Measurements from ENCODE around the gene PILRB.
A peak's percentile ranks its signal among the peaks of the same experiment; 100 is the strongest.
"Not testable (repeated sequence)": the region's sequence is repeated elsewhere in the genome, so short reads cannot be mapped to it uniquely, and the experiment has no call there.

PILRB gene

DNA sequence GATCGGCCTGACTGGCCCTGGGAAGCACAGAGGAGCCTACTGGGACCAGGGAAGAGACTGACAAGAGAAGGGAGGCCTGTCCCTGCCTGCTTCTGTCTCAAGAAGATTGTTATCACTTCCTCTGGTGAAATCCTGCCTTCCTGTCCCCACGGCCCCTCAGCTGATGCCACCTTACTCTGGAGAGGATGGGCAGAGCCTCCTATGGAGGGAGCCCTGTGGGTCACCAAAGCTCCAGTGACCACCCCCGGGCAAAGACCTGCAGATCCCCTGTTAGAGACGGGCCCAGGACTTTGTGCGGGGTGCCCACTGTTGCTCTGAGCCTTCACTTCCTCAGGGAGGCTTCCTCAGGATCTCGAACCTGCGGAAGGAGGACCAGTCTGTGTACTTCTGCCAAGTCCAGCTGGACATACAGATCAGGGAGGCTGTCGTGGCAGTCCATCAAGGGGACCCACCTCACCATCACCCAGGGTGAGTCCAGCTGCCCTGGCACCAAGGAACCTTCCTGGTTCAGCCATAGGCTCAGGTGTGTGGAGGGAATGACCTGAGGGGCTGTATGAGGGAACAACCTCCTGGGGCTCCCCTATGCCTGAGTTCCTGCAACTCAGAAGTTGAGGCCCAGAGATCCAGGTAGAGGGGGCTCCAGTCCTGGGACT lies 1.4 kb upstream of the PILRB start:
- DNase-seq (ENCODE audit: low read depth) = no peak

DNA sequence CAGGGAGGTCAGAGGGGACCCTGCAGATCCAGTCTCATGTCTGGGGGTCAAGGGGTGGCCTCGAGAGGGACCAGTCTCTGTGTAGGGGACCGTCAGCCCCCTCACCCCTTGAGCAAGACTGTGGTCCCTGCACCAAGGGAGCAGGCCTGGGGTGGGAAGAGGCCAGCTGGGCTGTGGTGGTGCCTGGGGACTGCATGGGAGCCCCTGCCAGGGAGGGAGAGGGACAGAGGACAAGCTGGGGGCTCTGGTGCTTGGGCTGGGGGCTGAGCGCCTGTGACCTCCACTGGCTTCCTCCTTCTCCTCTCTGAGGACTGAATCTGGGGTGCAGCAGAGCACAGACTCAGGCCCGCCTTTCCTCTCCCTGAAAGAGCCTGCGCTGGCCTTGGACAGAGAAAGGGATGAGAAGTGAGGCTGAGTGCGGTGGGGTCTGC lies 771 bp upstream of the PILRB start:
- no peak for DNase-seq (ENCODE audit: low read depth)

DNA sequence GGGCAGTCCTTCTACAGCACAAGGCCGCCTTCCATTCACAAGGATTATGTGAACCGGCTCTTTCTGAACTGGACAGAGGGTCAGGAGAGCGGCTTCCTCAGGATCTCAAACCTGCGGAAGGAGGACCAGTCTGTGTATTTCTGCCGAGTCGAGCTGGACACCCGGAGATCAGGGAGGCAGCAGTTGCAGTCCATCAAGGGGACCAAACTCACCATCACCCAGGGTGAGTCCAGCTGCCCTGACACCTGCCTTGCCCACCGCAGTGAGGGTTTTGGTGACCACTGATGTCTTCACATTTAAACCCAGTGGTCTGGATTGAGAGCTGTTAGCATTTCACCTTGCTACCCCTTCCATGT lies 918 bp downstream of the PILRB start:
- DNase-seq (ENCODE audit: low read depth) = no peak

DNA sequence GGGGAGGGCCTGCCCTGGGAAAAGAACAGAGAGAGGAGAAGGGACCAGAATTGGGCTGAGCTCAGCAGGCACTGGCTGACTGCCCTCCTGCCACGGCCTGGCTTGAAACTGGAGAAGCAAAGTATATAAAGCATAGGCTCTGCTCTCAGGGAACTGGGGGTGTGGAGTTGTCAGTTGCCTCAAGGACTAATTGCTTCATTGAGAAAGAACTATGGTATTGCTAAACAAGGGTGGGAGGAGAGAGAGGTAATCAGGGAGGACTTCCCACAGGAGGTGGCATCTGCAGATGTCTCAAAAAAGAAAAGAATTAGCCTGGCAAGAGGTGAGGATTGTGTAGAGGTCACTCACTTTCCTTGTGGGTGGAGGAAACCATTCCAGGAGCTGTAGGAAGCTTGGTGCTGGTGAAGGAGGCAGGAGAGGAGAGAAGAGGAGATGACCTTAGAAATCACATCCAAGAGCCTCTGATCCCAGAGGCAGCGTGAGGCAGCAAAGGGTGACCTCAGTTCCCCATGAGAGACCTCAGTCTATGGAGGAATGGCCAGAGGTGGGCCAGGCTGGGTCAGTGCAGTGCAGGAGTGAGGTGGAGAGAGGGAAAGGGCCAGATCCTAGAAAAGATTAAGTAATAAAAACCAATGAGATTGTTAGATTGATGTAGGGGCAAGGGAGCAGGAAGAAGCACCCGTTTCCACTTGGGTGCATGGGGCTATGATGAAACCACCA lies 2.4 kb downstream of the PILRB start:
- DNase-seq (ENCODE audit: low read depth) = no peak

DNA sequence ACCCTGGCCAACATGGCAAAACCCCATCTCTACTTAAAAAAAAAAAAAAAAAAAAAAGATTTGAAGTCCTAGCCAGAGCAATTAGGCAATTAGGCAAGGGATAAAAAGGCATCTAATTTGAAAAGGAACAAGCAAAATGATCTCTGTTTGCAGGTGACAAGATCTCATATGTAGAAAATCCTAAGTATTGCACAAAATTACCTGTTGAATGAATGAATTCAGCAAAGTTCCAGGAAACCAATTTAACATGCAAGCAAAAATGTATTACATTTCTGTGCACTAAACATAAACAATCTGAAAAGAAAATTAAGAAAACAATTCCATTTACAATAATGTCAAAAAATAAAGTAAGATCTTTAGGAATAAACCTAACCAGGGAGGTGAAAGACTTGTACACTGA lies 5.2 kb downstream of the PILRB start:
- DNase-seq (ENCODE audit: low read depth) = no peak

DNA sequence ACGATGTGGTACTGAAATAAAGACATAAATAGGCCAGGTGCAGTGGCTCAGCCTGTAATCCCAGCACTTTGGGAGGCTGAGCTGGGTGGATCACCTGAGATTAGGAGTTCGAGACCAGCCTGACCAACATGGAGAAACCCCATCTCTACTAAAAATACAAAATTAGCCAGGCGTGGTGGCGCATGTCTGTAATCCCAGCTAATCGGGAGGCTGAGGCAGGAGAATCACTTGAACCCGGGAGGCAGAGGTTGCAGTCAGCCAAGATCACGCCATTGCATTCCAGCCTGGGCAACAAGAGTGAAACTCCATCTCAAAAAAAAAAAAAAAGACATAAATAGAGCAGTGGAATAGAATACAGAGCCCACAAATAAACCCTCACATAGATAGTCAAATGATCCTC lies 5.9 kb downstream of the PILRB start:
- DNase-seq (ENCODE audit: low read depth) = not testable (repeated sequence)

DNA sequence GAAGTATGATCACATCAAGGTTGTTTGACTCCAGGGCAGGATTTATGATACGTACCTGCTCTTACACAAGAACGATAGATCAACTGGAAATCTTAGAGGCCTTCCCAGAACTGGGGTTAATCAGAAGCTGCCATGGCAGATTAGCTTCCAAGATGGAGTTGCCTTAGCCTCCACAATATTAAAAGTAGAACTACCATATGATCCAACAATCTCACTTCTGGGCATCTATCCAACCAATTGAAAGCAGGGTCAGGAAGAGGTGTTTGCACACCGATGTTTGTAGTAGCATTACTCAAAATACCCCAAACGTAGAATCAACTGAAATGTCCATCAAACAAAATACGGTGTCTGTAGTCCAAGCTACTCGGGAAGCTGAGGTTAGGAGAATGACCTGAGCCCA lies 6.6 kb downstream of the PILRB start:
- no peak for DNase-seq (ENCODE audit: low read depth)

DNA sequence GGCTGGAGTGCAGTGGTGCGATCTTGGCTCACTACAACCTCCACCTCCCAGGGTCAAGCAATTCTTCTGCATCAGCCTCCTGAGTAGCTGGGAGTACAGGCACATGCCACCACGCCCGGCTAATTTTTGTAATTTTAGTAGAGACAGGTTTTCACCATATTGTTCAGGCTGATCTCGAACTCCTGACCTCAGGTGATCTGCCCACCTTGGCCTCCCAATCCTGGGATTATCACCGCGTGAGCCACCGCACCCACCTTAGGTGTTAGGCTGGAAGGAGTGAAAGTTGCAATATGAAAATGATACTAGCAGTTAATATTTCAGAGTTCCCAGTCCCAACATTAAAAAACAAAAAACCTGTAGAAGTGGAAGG lies 8.1 kb downstream of the PILRB start:
- DNase-seq (ENCODE audit: low read depth) = not testable (repeated sequence)

DNA sequence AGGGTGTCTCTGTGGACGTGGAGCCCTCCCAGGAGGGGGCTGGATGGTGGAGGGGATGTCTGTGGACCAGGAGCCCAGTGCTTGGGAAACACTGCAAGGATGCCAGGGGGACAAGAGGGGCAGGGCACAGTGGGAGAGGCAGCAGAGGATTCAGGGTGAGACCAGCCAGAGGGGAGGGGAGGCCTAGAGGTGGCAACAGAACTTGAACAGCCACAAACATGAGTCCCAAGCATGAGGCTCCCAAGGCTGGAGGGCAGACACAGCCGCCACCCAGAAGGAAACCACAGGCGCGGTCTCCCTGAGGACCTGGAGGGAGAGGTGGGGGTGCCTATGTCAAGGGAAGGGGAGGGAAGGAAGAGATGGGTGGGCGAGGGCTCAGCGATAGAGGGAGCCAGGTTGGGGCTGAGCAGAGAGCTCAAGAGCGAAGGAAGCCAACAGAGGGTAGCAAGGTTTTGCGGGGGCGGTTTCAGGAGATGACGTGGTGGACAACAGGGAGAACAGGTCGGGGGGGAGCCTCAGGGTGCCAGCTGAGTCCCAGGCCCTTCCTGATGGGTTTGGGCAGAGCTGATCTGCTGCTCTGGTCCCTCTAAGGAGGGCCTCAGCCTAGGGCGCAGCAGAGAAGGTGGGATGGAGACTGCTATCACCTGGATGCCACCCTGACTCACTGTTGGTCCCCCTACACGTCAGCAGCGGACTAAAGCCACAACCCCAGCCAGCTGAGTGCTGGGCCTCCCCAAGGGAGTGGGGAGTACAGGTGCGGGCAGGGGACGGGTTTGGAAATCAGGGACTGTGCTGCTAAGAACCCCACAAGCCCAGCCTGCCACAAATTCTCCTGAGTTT lies 8.7 kb downstream of the PILRB start:
- no peak for DNase-seq (ENCODE audit: low read depth)

DNA sequence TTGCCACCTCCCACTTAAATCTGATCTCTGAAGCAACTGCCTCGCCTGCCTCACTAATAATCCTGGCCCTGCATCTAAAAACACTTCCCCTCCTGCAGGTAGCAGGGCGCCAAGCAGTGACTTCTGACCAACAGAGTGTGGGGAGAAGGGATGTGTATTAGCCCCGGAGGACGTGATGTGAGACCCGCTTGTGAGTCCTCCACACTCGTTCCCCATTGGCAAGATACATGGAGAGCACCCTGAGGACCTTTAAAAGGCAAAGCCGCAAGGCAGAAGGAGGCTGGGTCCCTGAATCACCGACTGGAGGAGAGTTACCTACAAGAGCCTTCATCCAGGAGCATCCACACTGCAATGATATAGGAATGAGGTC lies 9.3 kb downstream of the PILRB start:
- no peak for DNase-seq (ENCODE audit: low read depth)

DNA sequence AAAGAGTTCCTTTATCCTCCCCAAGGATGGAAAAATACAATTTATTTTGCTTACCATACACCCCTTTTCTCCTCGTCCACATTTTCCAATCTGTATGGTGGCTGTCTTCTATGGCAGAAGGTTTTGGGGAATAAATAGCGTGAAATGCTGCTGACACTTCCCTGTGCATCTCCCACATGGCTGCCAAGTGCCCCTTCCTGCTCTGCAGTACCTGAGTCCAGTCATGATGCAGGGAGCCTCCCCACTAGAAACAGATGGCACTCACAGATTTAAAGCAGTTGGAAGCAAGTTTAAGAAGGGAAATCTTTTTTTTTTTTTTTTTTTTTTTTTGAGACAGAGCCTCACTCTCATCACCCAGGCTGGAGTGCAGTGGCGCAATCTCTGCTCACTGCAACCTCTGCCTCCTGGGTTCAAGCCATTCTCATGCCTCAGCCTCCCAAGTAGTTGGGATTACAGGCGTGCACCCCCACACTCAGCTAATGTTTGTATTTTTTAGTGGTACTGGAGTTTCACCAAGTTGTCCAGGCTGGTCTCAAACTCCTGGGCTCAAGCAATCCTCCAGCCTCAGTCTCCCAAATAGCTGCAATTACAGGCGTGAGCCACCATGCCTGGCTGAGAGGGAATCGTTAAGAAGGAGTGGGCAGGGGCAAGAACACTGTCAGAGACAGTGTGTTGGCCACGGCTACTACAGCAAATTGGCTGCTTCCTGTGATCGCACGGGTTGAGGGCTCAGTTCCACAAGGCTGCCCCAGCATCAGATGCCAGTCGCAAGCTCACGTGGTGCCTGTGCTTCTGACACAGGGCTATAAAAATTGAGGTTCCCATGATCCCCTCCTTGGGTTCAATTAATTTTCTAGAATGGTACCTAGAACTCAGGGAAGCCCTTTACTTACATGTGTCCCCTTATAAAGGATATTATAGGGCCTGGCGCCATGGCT lies 10.0 kb downstream of the PILRB start:
- DNase-seq (ENCODE audit: low read depth) = no peak

DNA sequence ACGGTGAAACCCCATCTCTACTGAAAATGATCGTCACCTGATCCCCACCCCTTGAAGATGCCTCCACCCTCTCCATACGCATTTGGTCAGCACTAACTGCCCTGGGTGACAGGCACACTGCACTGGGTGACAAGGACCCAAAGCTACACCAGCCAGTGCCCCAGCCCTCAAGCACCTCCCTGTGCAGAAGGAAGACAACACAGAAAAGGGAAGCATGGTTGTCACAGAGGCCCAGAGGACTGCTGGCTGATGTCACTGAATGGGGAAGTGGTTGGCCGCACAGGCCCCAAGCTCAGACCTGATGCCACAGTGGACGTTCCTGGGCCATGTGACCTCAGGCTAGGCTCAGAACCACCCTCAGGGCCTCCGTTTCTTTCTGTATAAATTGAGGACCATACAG lies 11.2 kb downstream of the PILRB start:
- no peak for DNase-seq (ENCODE audit: low read depth)

DNA sequence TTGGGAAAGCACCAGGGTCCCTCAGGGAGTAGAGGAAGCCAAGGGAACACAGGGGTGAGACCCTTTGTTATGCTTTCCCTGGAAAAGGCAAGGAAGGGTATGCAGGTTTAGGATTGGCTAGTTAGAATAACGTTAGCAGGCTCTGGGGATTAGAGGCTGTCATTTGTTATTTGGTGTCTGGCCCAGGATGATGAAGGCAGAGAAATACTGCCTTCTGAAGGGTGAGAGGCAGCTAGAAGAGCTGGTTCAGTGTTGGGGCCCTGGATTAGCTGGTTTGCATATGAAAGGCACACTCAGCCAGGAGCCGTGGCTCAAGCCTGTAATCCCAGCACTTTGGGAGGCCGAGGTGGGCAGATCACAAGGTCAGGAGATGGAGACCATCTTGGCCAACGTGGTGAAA lies 12.4 kb downstream of the PILRB start:
- DNase-seq (ENCODE audit: low read depth) = no peak

DNA sequence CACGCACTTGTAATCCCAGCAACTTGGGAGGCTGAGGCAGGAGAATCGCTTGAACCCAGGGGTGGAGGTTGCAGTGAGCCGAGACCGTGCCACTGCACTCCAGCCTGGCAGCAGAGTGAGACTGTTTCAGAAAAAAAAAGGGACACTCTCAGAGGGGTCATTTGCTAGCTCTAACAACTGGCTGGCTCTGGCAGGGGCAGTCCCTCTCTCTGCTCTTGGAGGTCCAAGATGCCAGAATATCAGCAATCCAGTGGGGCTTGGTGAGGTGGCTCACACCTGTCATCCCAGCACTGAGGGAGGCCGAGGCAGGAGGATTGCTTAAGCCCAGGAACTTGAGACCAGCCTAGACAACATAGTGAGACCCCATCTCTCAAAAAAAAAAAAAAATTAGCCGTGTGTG lies 12.8 kb downstream of the PILRB start:
- DNase-seq (ENCODE audit: low read depth) = no peak

DNA sequence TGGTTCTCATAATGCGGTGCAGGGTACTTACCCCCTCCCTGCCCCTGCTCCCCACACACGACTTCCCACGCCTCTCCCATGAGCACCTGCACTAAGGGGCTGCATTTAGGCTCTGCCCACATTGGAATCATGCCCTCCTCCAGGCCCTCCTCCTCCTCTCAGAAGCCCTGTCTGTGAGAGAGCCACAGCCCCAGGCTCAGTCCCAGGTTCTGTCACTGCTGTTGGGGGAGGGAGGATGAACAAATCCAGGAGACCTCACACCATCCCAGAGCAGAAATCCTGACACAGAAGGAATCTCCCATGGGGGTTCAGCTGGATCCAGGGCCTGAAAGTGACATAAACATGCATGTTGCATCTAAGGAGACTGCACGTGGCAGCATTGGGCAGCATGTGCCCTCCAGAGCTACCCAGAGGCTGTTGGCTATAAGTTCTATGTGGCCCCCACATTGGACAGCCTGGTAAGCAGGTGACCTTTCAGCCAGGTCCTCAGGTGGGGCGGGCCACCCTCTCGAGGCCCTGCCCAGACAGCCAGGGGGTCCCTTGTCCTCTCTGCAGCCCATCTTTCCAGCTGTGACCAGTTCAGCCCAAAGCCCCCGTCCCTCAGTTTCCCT lies 13.7 kb downstream of the PILRB start:
- no peak for DNase-seq (ENCODE audit: low read depth)

DNA sequence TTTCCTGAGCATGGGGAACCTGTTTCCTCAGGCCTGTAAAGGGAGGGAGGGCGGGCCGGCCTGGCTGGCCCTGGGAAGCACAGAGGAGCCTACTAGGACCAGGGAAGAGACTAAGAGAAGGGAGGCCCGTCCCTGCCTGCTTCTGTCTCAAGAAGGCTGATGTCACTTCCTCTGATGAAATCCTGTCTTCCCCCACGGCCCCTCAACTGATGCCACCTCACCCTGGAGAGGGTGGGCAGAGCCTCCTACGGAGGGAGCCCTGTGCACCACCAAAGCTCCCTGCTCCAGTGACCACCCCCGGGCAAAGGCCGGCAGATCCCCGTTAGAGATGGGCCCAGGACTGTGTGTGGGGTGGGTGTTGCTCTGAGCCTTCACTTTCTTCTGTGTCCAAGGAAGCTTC lies 14.3 kb downstream of the PILRB start:
- DNase-seq (ENCODE audit: low read depth) = peak; percentile 78

DNA sequence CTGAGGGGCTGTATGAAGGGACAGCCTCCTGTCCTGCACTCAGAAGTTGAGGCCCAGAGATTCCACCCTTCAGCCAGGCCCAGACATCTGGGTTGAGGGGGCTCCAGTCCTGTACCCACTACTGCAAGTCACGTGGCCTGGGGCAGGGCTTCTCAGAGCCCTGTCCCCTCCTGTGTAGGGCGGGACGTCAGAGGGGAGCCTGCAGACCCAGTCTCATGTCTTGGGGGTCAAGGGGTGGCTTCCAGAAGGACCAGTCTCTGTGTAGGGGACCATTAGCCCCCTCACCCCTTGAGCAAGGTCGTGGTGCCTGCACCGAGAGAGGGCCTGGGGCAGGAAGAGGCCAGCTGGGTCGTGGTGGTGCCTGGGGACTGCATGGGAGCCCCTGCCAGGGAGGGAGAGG lies 14.8 kb downstream of the PILRB start:
- no peak for DNase-seq (ENCODE audit: low read depth)

DNA sequence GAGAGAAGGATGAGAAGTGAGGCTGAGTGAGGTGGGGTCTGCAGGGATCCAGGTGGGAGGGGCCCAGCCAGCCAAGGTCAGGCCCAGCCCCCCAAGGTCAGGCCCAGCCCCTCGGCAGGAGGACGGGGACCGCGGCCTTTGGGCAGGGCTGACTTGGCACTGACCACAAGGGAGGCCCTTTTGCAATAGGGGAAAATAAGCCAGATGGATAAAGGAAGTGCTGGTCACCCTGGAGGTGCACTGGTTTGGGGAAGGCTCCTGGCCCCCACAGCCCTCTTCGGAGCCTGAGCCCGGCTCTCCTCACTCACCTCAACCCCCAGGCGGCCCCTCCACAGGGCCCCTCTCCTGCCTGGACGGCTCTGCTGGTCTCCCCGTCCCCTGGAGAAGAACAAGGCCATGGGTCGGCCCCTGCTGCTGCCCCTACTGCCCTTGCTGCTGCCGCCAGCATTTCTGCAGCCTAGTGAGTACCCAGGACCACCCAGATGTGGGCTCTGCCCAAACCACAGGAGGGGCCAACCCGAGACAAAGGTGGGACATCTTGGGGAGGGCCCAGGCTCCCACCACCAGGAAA lies 15.4 kb downstream of the PILRB start, which contains the start of gene PILRA:
Gene PILRA, plus strand, starts transcription at position 227 of the 571 bp plus-strand sequence. Its CDS starts 170 bp downstream, at position 397.
- DNase-seq (ENCODE audit: low read depth) = peak; percentile 8

DNA sequence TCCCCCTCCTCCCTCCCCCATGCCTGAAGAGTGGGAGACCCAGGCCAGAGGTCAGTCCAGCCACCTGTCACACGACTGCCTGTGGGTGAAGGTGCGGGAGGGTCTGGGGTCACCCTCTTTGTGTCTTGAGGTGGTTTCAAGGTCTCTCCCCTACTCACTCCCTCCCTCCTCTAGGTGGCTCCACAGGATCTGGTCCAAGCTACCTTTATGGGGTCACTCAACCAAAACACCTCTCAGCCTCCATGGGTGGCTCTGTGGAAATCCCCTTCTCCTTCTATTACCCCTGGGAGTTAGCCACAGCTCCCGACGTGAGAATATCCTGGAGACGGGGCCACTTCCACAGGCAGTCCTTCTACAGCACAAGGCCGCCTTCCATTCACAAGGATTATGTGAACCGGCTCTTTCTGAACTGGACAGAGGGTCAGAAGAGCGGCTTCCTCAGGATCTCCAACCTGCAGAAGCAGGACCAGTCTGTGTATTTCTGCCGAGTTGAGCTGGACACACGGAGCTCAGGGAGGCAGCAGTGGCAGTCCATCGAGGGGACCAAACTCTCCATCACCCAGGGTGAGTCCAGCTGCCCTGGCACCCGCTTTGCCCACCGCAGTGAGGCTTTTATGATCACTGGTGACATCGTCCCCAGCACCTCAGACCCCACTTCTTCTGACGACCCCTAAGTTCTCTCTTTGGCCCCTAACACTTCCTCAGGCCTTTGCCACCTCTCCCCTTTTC lies 16.1 kb downstream of the PILRB start:
- not testable (repeated sequence) for DNase-seq (ENCODE audit: low read depth)

DNA sequence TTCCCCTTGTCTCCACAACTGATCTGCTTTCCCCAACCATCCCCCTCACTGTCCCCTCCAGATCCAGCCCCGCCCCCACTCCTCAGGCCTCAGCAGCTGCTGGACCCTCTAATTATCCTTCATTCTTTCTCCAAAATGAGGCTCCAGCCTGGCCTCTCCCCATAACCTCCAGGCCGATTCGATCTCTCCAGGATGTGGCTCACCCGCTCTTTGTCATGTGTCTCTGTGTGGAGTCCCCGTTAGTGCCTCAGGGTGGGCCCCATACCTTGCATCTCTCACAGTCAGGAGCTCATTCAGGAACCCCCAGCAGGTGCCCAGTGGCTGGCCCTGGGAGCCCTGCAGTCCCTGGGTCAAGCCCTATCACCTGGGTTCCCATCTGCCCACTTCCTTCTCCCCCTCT lies 16.7 kb downstream of the PILRB start:
- no peak for DNase-seq (ENCODE audit: low read depth)

DNA sequence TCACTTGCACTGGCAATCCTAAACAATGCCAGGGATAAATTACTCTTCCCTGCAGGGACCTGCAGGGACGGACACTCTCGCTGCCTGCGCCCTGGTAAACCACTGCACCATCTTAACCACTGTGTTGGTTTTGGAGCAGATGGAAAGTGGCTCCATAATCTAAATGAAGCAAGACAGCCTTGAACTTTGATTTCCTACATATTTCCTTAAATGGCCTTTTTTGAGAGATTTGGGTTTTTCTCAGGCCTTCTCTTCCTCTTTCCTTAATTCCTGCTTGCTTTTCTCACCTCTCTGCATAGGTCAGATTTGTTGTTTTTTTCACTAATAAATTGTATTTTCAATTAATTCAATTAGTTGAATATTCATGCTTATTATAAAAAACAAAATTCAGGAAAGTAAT lies 18.1 kb downstream of the PILRB start:
- DNase-seq (ENCODE audit: low read depth) = no peak
